Stimulated activated CD8-positive, alpha-beta memory T cell treated with anti-CD3 and anti-CD28 coated beads, Interleukin-12 subunit alpha, Interleukin-12 subunit beta, amount 100 ng/mL, for 24 hours (primary cell): ENCODE results near the gene CAP1.
A peak's percentile ranks its signal among the peaks of the same experiment; 100 is the strongest.
"Not testable (repeated sequence)": the region's sequence is repeated elsewhere in the genome, so short reads cannot be mapped to it uniquely, and the experiment has no call there.

Experiments
- DNase-seq: peaks from one replicate; pipeline ENCODE4 v3.0.0-alpha.2; 2020; ENCODE audit errors: extremely low read depth

The CAP1 gene

DNA sequence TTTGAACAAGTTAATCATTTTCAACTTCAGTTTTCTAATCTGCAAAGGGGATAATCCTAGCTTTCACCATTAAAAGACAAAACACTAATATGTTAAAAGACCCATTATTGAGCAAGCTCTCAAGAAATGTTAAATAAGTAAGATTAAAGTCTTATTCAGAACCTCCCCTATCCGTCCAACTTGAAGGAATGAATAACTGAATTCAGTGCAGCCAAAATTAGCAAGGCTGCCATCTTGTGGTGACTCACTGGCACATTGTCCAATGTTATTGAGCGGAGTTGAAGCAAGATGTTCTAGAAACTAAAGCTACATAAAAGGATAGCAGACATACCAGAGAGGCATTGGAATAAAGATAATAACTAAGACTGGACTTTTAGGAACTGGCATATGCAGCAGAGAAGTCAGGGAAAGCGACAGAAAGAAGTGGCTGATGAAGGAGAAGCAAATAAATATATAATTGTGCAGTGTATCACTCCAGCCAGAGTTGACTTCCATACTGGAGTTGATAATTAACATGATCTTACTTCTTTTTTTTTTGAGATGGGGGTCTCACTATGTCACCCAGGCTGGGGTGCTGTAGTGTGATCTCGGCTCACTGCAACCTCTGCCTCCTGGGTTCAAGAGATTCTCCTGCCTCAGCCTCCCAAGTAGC is 8.2 kb upstream of the CAP1 start:
- no peak for DNase-seq

DNA sequence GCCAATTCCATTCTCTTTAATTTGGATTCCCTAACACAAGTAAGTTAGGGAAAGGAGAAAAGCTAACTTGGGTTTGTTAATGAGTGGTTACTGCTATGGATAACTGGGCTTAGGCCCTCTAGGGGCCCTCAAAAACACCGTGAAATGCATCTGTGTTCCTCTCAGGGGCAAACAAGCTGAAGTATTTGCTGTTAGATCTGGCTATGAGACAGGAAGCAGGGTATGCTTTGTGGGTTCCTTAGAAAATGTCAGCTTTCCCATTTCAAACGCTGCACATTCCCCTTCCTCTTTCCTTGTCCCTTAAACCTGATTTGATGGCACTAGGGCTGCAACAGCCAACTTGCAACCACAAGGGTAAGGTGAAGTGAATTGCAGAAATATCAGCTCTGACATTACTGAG is 5.7 kb upstream of the CAP1 start:
- no peak for DNase-seq

DNA sequence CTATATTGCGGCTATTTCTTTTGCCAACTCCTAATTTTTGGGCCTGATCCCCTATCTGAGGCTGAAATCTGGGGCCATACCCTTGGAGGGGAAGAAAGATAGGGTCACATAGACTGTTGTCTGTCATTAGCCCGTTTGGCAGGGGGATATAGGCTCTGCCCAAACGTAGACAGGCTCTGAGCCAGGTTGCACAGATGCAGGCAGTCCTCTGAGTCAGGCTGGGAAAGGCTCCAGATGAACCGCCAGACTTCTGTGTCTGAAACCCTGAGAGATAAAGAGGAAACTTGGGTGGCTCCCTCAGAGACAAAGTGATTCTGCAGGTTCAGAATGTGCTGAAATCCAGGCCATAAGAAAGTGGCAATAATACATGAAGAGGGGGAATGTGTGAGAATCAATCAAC is 4.0 kb upstream of the CAP1 start:
- no peak for DNase-seq

DNA sequence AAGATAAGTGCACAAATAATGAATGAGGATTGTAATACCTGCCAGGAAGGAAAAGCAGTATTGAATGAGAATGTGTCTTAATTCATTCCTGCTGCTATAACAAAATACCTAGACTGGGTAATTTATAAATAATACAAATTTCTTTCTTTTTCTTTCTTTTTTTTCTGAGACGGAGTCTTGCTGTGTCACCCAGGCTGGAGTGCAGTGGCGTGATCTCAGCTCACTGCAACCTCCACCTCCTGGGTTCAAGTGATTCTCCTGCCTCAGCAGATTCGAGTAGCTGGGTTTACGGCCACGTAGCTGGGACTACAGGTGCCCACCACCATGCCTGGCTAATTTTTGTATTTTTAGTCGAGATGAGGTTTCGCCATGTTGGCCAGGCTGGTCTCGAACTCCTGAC is 3.3 kb upstream of the CAP1 start:
- not testable (repeated sequence) for DNase-seq

DNA sequence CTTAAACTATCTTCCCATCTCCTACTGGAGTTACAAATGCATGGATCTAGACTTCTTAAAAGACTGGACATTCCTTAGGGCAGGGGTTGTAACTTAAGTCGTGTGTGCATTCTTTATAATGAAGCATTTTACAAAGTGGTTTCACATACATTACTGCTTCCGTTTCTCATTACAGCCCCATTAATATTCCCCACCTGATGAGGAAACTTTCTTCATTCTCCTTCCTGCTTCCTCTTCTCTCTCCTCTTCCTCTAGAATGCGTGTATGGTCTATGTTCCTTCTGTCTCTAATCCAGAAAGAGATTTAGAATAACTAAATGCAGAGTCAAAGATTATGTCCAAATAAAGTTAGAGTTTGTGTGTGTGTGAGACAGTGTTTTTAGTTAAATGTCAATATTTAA is 1.8 kb upstream of the CAP1 start:
- DNase-seq: no peak

DNA sequence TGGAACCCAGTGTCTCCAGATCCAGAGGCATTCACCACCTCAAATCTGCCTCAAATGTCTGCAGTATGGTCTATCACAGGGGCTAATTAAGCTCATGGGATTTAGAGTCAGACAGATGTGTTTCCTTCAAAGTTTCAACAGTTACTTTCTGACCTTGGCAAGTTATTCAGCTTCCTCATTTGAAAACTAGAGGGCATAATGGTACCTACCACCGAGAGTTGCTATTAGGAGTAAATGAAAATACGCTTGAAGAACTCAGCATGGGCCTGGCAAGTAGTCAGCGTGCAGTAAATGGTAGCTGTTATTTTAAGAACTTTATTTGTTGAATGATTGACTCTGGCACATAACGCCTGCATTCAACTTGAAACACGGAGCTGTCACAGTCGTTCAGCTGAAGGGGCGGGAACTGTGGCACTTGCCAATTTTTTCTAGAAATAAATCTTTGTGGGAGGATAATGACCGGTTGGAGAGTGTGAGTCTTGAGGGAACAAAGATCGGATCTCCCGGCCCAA is 1.2 kb upstream of the CAP1 start:
- DNase-seq: no peak

DNA sequence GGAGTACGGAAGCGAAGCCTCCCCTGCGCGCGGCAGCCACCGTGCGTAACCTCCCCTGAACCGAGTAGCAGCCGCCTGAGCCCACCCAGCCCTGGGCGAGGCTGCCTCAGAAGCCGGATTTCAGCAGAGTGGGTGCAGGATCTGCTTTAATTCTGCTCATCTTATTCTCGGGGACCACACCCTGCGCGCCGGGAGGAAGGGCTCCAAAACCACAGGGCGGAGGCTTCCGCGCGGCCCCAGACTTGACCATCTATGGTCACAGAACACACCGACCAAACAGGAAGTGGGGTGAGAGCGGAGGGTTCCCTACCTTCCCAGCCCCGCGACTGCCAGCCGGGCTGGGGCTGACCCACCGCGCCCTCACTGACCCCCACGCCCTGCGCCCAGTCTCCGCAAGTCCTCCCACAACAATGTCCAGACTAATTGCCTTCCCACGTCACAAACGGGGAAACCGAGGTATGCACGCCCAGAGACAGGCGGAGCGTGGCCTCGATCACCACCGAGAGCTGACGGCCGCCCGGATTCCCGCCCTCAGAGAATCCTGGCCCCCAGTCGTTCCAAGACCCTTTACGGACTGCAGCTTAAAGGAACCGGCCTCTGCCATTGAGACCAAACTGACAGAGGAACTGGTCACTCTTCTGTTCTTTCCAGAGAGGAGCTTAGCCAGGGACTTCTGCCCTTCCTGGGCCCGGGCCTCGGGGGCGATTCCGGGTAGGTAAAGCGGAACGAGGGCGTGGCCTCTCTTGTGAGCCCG is 595 bp upstream of the CAP1 start:
- DNase-seq: peak; percentile 39

DNA sequence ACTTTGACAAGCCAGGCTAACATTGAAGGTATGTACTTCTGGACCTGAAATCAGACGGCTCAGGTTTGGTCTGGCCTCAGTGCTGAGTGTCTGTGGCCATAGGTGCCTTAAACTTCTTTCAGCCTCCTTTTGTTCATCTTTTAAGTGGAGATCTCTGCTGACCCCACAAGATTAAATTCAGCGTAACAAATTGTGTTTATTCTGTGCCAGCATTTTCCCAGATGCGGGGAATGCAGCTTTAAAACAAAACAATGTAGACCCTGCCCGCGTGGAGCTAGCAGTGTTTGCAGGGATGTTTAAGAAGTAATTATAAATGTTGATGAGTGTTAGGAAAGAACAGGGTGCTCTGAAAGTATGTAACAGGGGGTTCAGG is 923 bp downstream of the CAP1 start:
- no peak for DNase-seq

DNA sequence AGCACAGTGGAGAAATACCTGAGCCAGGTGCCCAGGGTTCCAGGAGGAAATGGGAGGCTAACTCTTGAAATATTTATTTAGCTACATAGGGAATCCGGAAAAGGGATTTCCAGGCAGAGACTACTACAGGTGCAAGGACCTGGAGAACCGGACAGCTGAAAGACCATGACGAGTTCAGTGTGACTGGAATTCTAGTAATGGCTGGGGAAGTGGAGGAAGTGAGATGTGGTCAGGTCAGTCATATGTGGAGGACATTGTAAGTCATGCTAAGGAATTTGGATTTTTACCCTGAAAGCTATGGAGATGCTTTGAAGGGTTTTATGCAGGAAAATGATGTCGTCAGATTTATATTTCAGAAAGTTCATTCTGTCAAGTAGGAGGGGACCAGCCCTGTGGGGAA is 1.8 kb downstream of the CAP1 start:
- no peak for DNase-seq

DNA sequence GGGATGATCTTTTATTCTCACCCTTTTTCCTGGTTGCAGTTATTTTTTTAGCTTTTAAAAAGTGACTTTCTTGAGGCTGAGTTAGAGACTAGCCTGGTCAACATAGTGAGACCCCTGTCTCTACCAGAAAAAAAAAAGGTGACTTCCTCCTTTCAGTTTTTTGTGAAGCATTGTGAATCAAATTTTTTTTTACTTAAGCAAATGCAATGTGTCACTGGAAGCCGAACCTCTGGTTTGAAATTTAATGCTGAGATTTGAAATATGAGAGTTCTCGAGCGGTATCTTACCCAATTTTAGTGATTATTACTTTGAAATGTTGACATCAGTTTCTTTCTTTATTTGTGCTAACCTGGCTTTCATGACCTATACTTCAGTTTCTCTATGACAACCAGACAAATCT is 3.6 kb downstream of the CAP1 start:
- no peak for DNase-seq

DNA sequence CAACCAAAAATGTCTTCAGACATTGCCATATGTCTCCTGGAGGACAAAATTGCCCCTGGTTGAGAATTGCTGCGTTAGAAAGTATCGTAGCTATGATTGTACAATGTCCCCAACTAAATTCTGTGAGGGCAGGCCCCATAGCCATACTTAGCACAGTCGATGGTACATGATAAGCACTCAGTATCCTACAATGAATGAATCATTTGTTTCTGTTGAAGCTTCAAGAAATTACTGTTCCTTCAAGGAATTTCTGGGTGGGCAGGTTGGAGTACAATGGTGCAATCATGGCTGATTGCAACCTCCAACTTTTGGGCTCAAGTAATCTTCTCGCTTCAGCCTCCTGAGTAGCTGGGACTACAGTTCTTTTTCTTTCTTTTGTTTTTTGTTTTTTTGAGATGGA is 4.7 kb downstream of the CAP1 start:
- DNase-seq: no peak

DNA sequence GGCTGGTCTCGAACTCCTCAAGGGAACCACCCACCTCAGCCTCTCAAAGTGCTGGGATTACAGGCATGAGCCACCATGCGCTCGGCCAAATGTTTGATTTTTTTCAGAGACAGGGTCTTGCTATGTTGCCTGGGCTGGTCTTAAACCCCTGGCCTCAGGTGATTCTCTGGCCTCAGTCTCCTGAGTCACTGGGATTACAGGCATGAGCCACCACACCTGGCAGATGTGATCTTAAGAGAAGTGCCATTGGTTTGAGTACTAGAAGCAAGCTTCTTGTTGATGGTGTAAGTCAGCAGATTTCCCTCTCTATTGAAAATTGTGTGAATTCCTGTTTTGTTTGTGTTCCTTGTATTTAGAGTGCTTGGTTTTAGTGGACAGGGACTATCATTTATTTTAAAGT is 5.2 kb downstream of the CAP1 start:
- no peak for DNase-seq

DNA sequence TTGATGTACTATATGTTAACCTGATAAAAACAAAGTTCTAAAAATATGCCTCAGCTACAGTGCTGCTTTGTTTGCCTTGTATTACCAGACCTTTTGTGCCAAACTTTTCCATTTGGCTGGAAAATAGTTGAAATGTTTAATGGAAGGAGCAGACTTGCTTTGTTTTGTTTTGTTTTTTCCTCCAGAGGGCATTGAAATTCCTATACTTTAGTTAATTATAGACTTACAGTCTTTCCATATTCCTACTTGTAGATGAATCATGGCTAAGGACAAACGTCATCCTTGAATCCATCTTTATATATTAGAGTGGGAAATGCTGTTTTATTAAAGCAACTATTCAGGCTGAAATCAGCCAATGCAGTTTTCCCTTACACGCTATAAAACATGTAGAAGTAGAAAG is 6.7 kb downstream of the CAP1 start:
- DNase-seq: no peak

DNA sequence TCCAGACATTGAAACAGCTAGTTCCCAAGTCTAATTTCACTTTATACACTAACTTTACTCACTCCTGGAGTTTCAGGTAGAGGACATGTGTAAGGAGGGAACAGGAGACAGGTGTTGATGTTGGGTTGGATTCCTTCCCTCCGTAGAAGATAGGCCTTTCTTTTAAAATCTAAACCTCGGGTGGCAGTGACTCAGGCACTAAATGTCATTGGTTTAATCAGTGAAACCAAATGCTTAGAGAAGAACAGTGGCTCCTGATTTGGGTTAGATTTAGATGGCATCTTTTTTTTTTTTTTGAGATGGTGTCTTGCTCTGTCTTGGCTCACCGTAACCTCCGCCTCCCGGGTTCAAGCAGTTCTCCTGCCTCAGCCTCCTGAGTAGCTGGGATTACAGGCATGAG is 7.2 kb downstream of the CAP1 start:
- no peak for DNase-seq

DNA sequence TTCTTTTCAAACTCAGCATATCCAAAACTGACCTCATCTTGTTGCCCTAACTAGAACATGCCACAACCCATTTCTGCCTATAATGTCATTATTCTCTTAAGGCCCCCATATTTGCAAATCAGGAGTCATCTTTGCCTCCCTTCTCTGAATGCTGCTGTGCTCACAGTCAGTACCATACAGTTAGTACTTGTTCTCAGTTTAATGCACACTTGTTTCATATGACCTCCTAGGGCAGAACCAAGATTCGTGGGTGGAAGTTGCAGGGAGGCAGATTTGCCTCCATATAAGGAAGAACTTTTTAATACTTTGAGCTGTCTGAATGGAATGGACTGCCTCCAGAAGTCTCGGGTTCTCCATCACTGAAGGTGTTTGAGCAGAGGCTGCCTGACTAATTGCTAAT is 9.2 kb downstream of the CAP1 start:
- no peak for DNase-seq

DNA sequence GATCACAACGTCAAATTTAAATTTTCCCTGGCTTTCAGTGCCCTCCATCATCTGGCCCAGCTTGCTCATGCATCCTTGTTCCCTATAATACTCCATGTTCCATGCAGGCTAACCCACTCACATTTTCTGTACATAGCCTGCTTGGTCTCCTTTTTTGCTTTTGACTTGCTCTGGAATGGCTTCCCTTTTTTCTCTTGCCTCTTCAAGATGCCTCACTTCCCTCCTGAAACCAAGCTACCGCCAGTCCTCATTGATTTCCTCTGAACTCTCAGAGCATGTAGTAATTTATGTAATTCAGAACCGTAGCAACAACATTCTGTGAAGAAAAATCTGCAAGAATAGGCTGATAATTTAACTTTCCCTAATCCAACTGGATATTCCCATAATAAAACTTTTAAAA is 10.3 kb downstream of the CAP1 start:
- DNase-seq: no peak

DNA sequence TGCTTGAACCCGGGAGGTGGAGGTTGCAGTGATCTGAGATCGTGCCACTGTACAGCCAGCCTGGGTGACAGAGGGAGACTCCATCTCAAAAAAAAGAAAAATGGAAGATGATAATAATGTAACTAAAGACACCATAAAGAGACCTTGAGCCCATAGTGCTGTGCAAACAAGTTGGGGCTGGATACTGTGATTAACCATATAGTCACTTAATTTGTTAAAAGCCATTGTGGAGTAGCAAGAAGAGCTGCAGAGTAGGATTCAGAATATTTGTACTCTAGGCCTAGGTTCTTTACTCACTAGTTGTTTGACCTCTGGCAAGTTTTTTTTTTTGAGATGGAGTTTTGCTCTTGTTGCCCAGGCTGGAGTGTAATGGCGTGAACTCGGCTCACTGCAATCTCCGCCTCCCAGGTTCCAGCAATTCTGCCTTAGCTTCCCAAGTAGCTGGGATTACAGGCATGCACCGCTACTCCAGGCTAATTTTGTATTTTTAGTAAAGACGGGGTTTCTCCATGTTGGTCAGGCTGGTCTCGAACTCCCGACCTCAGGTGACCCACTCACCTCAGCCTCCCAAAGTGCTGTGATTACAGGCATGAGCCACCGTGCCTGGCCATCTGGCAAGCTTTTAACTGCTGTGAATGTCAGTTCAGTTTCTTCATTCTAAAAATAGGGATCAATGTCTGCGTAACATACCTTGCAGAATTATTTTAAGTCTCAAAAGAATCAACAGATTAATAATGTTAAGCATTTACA is 12.8 kb downstream of the CAP1 start:
- DNase-seq: no peak

DNA sequence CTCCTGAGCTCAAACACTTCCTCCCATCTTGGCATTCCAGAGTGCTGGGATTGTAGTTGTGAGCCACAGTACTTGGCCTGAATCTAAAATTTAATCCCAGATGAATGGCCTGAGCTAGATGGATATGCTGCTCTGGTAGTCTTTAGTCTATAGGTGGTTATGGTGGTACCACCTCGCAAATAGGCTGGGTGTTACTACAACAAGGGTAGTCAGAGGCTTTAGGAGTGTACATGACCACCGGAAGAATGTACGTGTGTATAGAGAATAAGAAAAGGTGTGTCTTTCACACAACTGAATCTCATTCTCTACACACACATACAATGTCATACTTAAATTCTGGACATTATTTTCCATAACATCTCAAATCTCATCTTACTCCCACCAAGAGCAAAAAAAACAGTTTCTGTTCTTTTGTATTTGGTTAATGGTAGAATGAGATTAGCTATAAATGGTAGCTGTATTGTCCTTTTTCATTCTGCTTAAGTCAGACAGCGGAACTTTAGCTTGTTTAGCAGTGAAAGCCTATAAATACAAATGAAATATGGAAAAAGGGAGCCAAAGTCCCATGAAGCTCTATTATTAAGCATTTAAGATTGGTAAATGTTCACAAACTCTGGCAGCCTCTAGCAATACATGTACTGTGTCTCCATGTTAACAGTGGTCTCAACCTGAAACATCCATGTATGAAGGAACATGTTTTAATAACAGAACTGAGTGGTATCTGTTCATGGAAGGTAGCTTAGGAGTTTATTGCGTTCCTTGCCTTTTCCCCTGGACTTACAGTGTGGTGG is 16.2 kb downstream of the CAP1 start:
- no peak for DNase-seq

DNA sequence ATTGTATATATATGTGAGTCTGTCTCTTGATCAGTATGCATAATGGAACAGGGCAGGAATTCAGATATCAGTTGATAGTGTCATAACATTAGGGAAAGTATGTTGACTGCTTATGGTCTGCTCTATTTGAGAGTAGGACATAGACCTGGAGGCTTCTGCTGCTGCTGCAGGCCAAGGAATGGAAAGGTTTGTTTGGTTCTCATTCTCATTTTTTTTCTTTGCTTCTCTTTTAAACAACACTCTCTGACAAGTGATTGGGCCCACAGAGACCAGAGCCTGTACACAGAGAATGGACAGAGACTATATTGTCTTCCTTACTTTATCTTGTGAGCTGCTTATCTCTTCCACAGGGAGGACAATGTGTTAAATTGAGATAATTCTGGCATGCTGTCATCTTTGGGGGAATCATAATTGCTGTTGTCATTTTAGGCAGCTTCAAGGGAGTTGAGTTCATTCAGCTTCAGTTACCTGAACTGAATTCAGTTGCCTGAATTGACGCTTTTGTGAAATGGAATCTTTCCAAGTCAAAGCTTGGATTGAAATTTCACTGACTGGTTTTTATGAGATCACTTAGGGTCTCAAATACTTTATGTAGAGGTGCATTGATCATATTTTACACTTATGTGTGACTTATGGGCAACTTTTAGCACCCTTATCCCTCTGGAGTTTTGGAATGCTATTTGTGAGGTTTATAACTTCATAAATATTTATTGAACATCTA is 16.9 kb downstream of the CAP1 start:
- DNase-seq: no peak

DNA sequence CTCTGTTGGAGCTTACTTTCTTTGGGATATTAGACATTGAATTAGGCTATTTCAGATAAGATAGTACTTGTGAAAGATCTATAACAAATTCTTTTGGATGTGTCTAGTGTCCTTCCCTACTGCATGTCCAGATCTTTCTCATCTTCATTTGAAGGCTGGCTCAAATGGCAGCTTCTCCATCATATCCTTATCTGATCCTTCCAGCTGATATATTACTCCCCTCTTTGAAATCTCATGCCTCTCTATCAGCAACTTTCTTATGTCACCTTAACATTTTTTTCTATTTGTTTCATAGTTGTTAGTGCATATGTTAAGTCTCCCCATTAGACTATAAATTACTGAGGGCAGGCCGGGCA is 17.5 kb downstream of the CAP1 start:
- DNase-seq: no peak
